OCI-LY7 (cell line): ENCODE data around the gene SMG6. TPM values are rescaled to one million over a fixed set of nuclear protein-coding genes. Genes with fewer than 3 reads are reported as not detected.

Experiments used
- BruUV-seq: library from RNA; stranded (reverse); fragments of 400-500 nt; replicated peaks from 2 replicates; lab custom pipeline; 2021; lab: Mats Ljungman, UMichigan
- CTCF ChIA-PET: fragments of 300-600 bp; sonication (Branson Sonifier 250); formaldehyde crosslinking; loops from one replicate; lab custom pipeline; 2022; ENCODE audit warnings: antibody characterized with exemption; ENCODE audit not compliant: unreplicated experiment; lab: Charles Lee
- POLR2A ChIA-PET: fragments of 300-600 bp; sonication (Branson Sonifier 250); formaldehyde crosslinking; loops from one replicate; lab custom pipeline; 2022; ENCODE audit warnings: antibody characterized with exemption; lab: Charles Lee
- DNase-seq: peaks from one replicate; pipeline ENCODE4 v3.0.0-alpha.2; 2015; ENCODE audit warnings: low spot score
- H2AFZ ChIP-seq: fragments of 200-600 bp; sonication (generic), shearing (Covaris generic); 2 replicates; pipeline ENCODE4 v1.6.1; 2014; ENCODE audit warnings: mild to moderate bottlenecking, antibody characterized with exemption, low read length, moderate library complexity
- H3K27ac ChIP-seq: fragments of 200-600 bp; sonication (generic); 2 replicates; pipeline ENCODE4 v1.5.1; 2014; ENCODE audit warnings: mixed run types, low read depth, mild to moderate bottlenecking, moderate library complexity, low read length, inconsistent platforms; ENCODE audit not compliant: poor library complexity, severe bottlenecking
- H3K36me3 ChIP-seq: fragments of 200-600 bp; sonication (generic); 2 replicates; pipeline ENCODE4 v1.6.1; 2014; ENCODE audit warnings: mild to moderate bottlenecking, antibody characterized with exemption, low read length, moderate library complexity, mixed read lengths; ENCODE audit not compliant: insufficient read depth
- H3K4me1 ChIP-seq: fragments of 200-600 bp; sonication (generic); 2 replicates; pipeline ENCODE4 v1.5.1; 2014; ENCODE audit warnings: mild to moderate bottlenecking, low read length; ENCODE audit not compliant: insufficient read depth, poor library complexity, severe bottlenecking
- H3K4me2 ChIP-seq: fragments of 200-600 bp; sonication (generic); 2 replicates; pipeline ENCODE4 v1.6.1; 2014; ENCODE audit warnings: mild to moderate bottlenecking, low read length
- H3K4me3 ChIP-seq: fragments of 200-600 bp; sonication (generic); 2 replicates; pipeline ENCODE4 v1.5.1; 2014; ENCODE audit warnings: mild to moderate bottlenecking, low read depth, low read length; ENCODE audit not compliant: poor library complexity, severe bottlenecking
- H3K79me2 ChIP-seq: fragments of 200-600 bp; sonication (generic); 2 replicates; pipeline ENCODE4 v1.6.1; 2016; ENCODE audit warnings: low read depth, mild to moderate bottlenecking, low read length, moderate library complexity, mixed read lengths; ENCODE audit not compliant: insufficient read depth
- H3K9me2 ChIP-seq: fragments of 200-600 bp; sonication (generic); 2 replicates; pipeline ENCODE4 v1.6.1; 2016; ENCODE audit warnings: mild to moderate bottlenecking, low read length, mixed read lengths; ENCODE audit not compliant: insufficient read depth
- H3K9me3 ChIP-seq: fragments of 200-600 bp; sonication (generic); 2 replicates; pipeline ENCODE4 v1.6.1; 2014; ENCODE audit warnings: mild to moderate bottlenecking, mixed run types, low read length, mixed read lengths
- H4K20me1 ChIP-seq: fragments of 200-600 bp; sonication (generic); 2 replicates; pipeline ENCODE4 v1.6.1; 2014; ENCODE audit warnings: mild to moderate bottlenecking, antibody characterized with exemption, low read length, moderate library complexity, mixed read lengths; ENCODE audit not compliant: insufficient read depth
- CTCF ChIP-seq: fragments of 200-600 bp; sonication (generic); conservative IDR thresholded peaks from 2 replicates; pipeline ENCODE4 v1.5.1; 2014; ENCODE audit warnings: mild to moderate bottlenecking, antibody characterized with exemption, low read length, moderate library complexity, mixed read lengths
- EZH2phosphoT487 ChIP-seq: fragments of 200-600 bp; sonication (generic); IDR thresholded peaks from 2 replicates; pipeline ENCODE4 v1.6.1; 2018; ENCODE audit warnings: low read depth, borderline replicate concordance, mild to moderate bottlenecking, mixed run types, antibody characterized with exemption, low read length, moderate library complexity, mixed read lengths
- intact Hi-C: fragments of 100-400 bp; cut with micrococcal nuclease; formaldehyde crosslinking; loops from one replicate; pipeline ENCODE4 v1.10.0; 2022; ENCODE audit not compliant: unreplicated experiment
- total RNA-seq, 2 experiments: library from RNA; depleted of rRNA in 1 of 2; stranded (reverse); fragments of >200 nt in 1 of 2; shearing (Covaris generic) in 1 of 2; gene quantifications; 2 replicates each; pipeline ENCODE4 v1.2.3, GENCODE V29; 2014 to 2022

Gene SMG6
- total RNA-seq, 2 experiments from 2014 or later: 12.5 to 17.8 TPM

GRCh38 chr17:2074919-2075318 is 228.7 kb downstream of the SMG6 start:
- TF ChIP-seq EZH2phosphoT487 (no peak), CTCF (no peak)
- intact Hi-C loops: no loop called here
- ChIA-PET CTCF (no interaction called here), POLR2A (interaction anchor here (0.6 kb wide), 1 partner anchor 213 kb away, joined by 3 read pairs; no protein-coding TSS in a partner anchor)
- BruUV-seq: no TSS peak
- no peak overlapping the region for H2AFZ ChIP-seq
- no peak for DNase-seq
- H3K79me2 ChIP-seq: no peaks in the 10 kb centered on the region
- H3K27ac ChIP-seq: no peak overlapping the region
- H3K4me2 ChIP-seq: no peak overlapping the region
- no peaks in the 10 kb centered on the region for H4K20me1 ChIP-seq
- no peaks in the 10 kb centered on the region for H3K4me1 ChIP-seq
- H3K4me3 ChIP-seq: no peak overlapping the region
- no peaks in the 10 kb centered on the region for H3K9me2 ChIP-seq
- no peaks in the 10 kb centered on the region for H3K9me3 ChIP-seq
- no peaks in the 10 kb centered on the region; the same call in 1 of the 2 replicates for H3K36me3 ChIP-seq

- H4K20me1 ChIP-seq: no peaks in the 10 kb centered on the region
- peaks cover 11% of the 10 kb centered on the region for H3K4me1 ChIP-seq
- H3K27ac ChIP-seq: no peak overlapping the region
- TF ChIP-seq CTCF: no peak
- no peaks in the 10 kb centered on the region for H3K36me3 ChIP-seq
- H3K4me3 ChIP-seq: no peak overlapping the region
- intact Hi-C loops: no loop called here
- no peaks in the 10 kb centered on the region for H3K79me2 ChIP-seq
- H3K9me2 ChIP-seq: no peaks in the 10 kb centered on the region
- BruUV-seq: no TSS peak
- no peak for DNase-seq
- ChIA-PET POLR2A (interaction anchor here (0.8 kb wide), 1 partner anchor 14 kb away, joined by 3 read pairs; no protein-coding TSS in a partner anchor), CTCF (no interaction called here)
- no peak overlapping the region for H3K4me2 ChIP-seq
- no peaks in the 10 kb centered on the region for H3K9me3 ChIP-seq
- H2AFZ ChIP-seq: no peak overlapping the region
Observed at GRCh38 chr17:2071455-2072281, 231.9 kb downstream of the SMG6 start.

- CTCF ChIA-PET: no interaction called here
- Histone ChIP-seq H3K27ac (no peak overlapping the region), H3K9me2 (no peaks in the 10 kb centered on the region), H3K4me1 (peaks cover 11% of the 10 kb centered on the region), H2AFZ (no peak overlapping the region), H3K4me3 (no peak overlapping the region), H3K9me3 (no peaks in the 10 kb centered on the region), H3K36me3 (no peaks in the 10 kb centered on the region), H3K79me2 (no peaks in the 10 kb centered on the region), H4K20me1 (no peaks in the 10 kb centered on the region), H3K4me2 (no peak overlapping the region)
- POLR2A ChIA-PET: no interaction called here
- TF ChIP-seq EZH2phosphoT487: no peak
- no peak for TF ChIP-seq CTCF
- no peak for DNase-seq
- BruUV-seq: no TSS peak
- intact Hi-C loops: no loop called here
Observed at GRCh38 chr17:2071024-2071385, 232.6 kb downstream of the SMG6 start.
